SK-N-SH treated with all-trans-retinoic acid at 6 μM for 48 hours (cell line): ENCODE data around the gene DGKH.

ENCODE experiments used
- ARNTL ChIP-seq: fragments of 450-650 bp; formaldehyde crosslinking; IDR thresholded peaks from 2 replicates; pipeline ENCODE4 v1.5.0; 2020; ENCODE audit warnings: low read depth, mild to moderate bottlenecking, moderate library complexity, borderline replicate concordance
- CREB5 ChIP-seq: fragments of 250-450 bp; sonication (Bioruptor Pico); IDR thresholded peaks from 2 replicates; pipeline ENCODE4 v1.5.1; 2020; ENCODE audit warnings: low read depth, mild to moderate bottlenecking, moderate library complexity
- RARB ChIP-seq: fragments of 250-450 bp; sonication (Bioruptor Pico); IDR thresholded peaks from 2 replicates; pipeline ENCODE4 v1.8.0; 2021; ENCODE audit warnings: mild to moderate bottlenecking, moderate library complexity
- SNAI2 ChIP-seq: fragments of 250-450 bp; sonication (Bioruptor Pico); IDR thresholded peaks from 2 replicates; pipeline ENCODE4 v1.5.0; 2020; ENCODE audit warnings: mild to moderate bottlenecking, moderate library complexity
- TCF4 ChIP-seq: fragments of 250-450 bp; sonication (Bioruptor Pico); IDR thresholded peaks from 2 replicates; pipeline ENCODE4 v1.8.0; 2021; ENCODE audit warnings: mild to moderate bottlenecking, moderate library complexity, borderline replicate concordance
- TSHZ2 ChIP-seq: fragments of 250-450 bp; sonication (Bioruptor Pico); IDR thresholded peaks from 2 replicates; pipeline ENCODE4 v1.5.0; 2020; ENCODE audit warnings: mild to moderate bottlenecking, moderate library complexity
- ZFP3 ChIP-seq: fragments of 250-450 bp; sonication (Bioruptor Pico); IDR thresholded peaks from 2 replicates; pipeline ENCODE4 v1.5.0; 2020; ENCODE audit warnings: mild to moderate bottlenecking, moderate library complexity
- ZNF70 ChIP-seq: fragments of 450-650 bp; formaldehyde crosslinking; IDR thresholded peaks from 2 replicates; pipeline ENCODE4 v1.5.0; 2020; ENCODE audit warnings: mild to moderate bottlenecking, moderate library complexity
- TF ChIP-seq, protein P1 (sequence below): fragments of 250-450 bp; sonication (Bioruptor Pico); IDR thresholded peaks from 2 replicates; pipeline ENCODE4 v1.8.0; 2020; ENCODE audit warnings: mild to moderate bottlenecking, moderate library complexity, borderline replicate concordance

- TF ChIP-seq, protein P1, sequence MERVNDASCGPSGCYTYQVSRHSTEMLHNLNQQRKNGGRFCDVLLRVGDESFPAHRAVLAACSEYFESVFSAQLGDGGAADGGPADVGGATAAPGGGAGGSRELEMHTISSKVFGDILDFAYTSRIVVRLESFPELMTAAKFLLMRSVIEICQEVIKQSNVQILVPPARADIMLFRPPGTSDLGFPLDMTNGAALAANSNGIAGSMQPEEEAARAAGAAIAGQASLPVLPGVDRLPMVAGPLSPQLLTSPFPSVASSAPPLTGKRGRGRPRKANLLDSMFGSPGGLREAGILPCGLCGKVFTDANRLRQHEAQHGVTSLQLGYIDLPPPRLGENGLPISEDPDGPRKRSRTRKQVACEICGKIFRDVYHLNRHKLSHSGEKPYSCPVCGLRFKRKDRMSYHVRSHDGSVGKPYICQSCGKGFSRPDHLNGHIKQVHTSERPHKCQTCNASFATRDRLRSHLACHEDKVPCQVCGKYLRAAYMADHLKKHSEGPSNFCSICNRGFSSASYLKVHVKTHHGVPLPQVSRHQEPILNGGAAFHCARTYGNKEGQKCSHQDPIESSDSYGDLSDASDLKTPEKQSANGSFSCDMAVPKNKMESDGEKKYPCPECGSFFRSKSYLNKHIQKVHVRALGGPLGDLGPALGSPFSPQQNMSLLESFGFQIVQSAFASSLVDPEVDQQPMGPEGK (CRISPR knock-in tag), result no peak
- TF ChIP-seq ZNF70 (no peak), TCF4 (CRISPR knock-in tag) (no peak), CREB5 (CRISPR knock-in tag) (no peak), ZFP3 (no peak), SNAI2 (CRISPR knock-in tag) (no peak), RARB (CRISPR knock-in tag) (no peak), ARNTL (CRISPR knock-in tag) (no peak), TSHZ2 (no peak)
These were observed 116.2 kb downstream of the DGKH start for GRCh38 chr13:42164557-42165125.
